HepG2 (cell line): ENCODE data around the gene PRSS53. TPM values are rescaled to one million over a fixed set of nuclear protein-coding genes. Genes with fewer than 3 reads are reported as not detected.

Source experiments
- ARNT2 ChIP-seq: sonication (generic); formaldehyde crosslinking; IDR thresholded peaks from 2 replicates; pipeline ENCODE4 v1.8.0; 2022; ENCODE audit warnings: mild to moderate bottlenecking, low read depth, missing genetic modification reagents, moderate library complexity
- EED ChIP-seq: sonication (generic); formaldehyde crosslinking; IDR thresholded peaks from 2 replicates; pipeline ENCODE4 v1.5.0; 2020; ENCODE audit warnings: mild to moderate bottlenecking, missing genetic modification reagents
- GZF1 ChIP-seq: sonication (generic); formaldehyde crosslinking; IDR thresholded peaks from 2 replicates; pipeline ENCODE4 v1.5.1; 2020; ENCODE audit warnings: mild to moderate bottlenecking, missing genetic modification reagents
- HDAC6 ChIP-seq: fragments of 200-600 bp; sonication (generic); IDR thresholded peaks from 2 replicates; pipeline ENCODE4 v1.7.0; 2017; ENCODE audit warnings: mild to moderate bottlenecking, antibody characterized with exemption, low read length, low read depth
- SATB2 ChIP-seq: sonication (generic); formaldehyde crosslinking; IDR thresholded peaks from 2 replicates; pipeline ENCODE4 v1.5.0; 2020; ENCODE audit warnings: missing genetic modification reagents
- TERF1 ChIP-seq: sonication (generic); formaldehyde crosslinking; IDR thresholded peaks from 2 replicates; pipeline ENCODE4 v1.8.0; 2022; ENCODE audit warnings: mild to moderate bottlenecking, missing genetic modification reagents, moderate library complexity
- ZBTB10 ChIP-seq: sonication (generic); formaldehyde crosslinking; IDR thresholded peaks from 2 replicates; pipeline ENCODE4 v1.4.0; 2020; ENCODE audit warnings: missing genetic modification reagents, borderline replicate concordance
- ZBTB42 ChIP-seq: sonication (generic); formaldehyde crosslinking; IDR thresholded peaks from 2 replicates; pipeline ENCODE4 v1.5.0; 2020; ENCODE audit warnings: mild to moderate bottlenecking, missing genetic modification reagents
- ZNF296 ChIP-seq: sonication (generic); formaldehyde crosslinking; conservative IDR thresholded peaks from 2 replicates; pipeline ENCODE4 v1.5.0; 2020; ENCODE audit warnings: mild to moderate bottlenecking, missing genetic modification reagents
- ZNF30 ChIP-seq: sonication (generic); formaldehyde crosslinking; IDR thresholded peaks from 2 replicates; pipeline ENCODE4 v1.5.0; 2020; ENCODE audit warnings: mild to moderate bottlenecking, missing genetic modification reagents
- ZNF549 ChIP-seq: sonication (generic); formaldehyde crosslinking; IDR thresholded peaks from 2 replicates; pipeline ENCODE4 v1.5.0; 2020; ENCODE audit warnings: missing genetic modification reagents
- ZNF598 ChIP-seq: sonication (generic); formaldehyde crosslinking; IDR thresholded peaks from 2 replicates; pipeline ENCODE4 v1.5.1; 2020; ENCODE audit warnings: mild to moderate bottlenecking, missing genetic modification reagents, borderline replicate concordance
- ZNF652 ChIP-seq: IDR thresholded peaks from 2 replicates; pipeline ENCODE4 v1.6.1; 2016; ENCODE audit warnings: low read depth, borderline replicate concordance
- polyA plus RNA-seq, 8 experiments: library from polyadenylated mRNA; depleted of rRNA in 3 of 8; stranded (reverse) in 7 of 8; unstranded in 1 of 8; fragments of >200 nt; fragmentation: Illumina TruSeq in 4 of 8; extraction: Trizol in 4 of 8; gene quantifications; 2 replicates each; pipeline versions ENCODE4 v1.2.1 to v1.2.3, GENCODE V29; 2011 to 2016; ENCODE audit warnings: low read depth in 4 of 8, missing spikeins in 1 of 8, mixed read lengths in 1 of 8; ENCODE audit not compliant: insufficient read depth in 1 of 8
- total RNA-seq, 5 experiments: library from RNA; depleted of rRNA; stranded (reverse); fragments of >200 nt; fragmentation: Illumina TruSeq; extraction: Trizol; gene quantifications; 2 replicates each; pipeline ENCODE4 v1.2.3, GENCODE V29; 2016; ENCODE audit warnings: low read depth in 1 of 5
- TF ChIP-seq, protein P1 (sequence below), 2 experiments: IDR thresholded peaks; 2 replicates each; pipeline ENCODE4 v1.6.1; 2011 to 2012; ENCODE audit warnings: low read length in 2 of 2, borderline replicate concordance in 1 of 2, low read depth in 1 of 2, mild to moderate bottlenecking in 1 of 2, moderate library complexity in 1 of 2
- TF ChIP-seq, protein P2 (sequence below): sonication (generic); formaldehyde crosslinking; IDR thresholded peaks from 2 replicates; pipeline ENCODE4 v1.5.0; 2020; ENCODE audit warnings: missing genetic modification reagents
- TF ChIP-seq, protein P3 (sequence below): IDR thresholded peaks from 2 replicates; pipeline ENCODE4 v1.6.1; 2012; ENCODE audit warnings: inconsistent platforms

PRSS53 gene
- total and polyA plus RNA-seq, 2 of the 13 experiments (the other 11 are each of a cell fraction or from before 2014, with no cell fraction given): 2.2 to 7.4 TPM

- TF ChIP-seq ZBTB10 (CRISPR knock-in tag): peak; percentile 23; the same call in 1 of the 2 replicates
- TF ChIP-seq, protein P1, sequence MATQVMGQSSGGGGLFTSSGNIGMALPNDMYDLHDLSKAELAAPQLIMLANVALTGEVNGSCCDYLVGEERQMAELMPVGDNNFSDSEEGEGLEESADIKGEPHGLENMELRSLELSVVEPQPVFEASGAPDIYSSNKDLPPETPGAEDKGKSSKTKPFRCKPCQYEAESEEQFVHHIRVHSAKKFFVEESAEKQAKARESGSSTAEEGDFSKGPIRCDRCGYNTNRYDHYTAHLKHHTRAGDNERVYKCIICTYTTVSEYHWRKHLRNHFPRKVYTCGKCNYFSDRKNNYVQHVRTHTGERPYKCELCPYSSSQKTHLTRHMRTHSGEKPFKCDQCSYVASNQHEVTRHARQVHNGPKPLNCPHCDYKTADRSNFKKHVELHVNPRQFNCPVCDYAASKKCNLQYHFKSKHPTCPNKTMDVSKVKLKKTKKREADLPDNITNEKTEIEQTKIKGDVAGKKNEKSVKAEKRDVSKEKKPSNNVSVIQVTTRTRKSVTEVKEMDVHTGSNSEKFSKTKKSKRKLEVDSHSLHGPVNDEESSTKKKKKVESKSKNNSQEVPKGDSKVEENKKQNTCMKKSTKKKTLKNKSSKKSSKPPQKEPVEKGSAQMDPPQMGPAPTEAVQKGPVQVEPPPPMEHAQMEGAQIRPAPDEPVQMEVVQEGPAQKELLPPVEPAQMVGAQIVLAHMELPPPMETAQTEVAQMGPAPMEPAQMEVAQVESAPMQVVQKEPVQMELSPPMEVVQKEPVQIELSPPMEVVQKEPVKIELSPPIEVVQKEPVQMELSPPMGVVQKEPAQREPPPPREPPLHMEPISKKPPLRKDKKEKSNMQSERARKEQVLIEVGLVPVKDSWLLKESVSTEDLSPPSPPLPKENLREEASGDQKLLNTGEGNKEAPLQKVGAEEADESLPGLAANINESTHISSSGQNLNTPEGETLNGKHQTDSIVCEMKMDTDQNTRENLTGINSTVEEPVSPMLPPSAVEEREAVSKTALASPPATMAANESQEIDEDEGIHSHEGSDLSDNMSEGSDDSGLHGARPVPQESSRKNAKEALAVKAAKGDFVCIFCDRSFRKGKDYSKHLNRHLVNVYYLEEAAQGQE (IDR thresholded peaks at IDR 0.05; ENCODE audit: borderline replicate concordance in 1 of 2, low read depth in 1 of 2, low read length in 2 of 2): peak in 1 of 2 experiments; percentile 59; a peak in 1 of 4 replicates
- TF ChIP-seq HDAC6: no peak
- TF ChIP-seq ZNF30: no peak
- 0 out of 2 replicates have a peak, but pooled peaks have one; percentile 66 for TF ChIP-seq SATB2
- peak; percentile 94 for TF ChIP-seq EED
- no peak for TF ChIP-seq ZBTB42 (CRISPR knock-in tag)
- TF ChIP-seq, protein P2, sequence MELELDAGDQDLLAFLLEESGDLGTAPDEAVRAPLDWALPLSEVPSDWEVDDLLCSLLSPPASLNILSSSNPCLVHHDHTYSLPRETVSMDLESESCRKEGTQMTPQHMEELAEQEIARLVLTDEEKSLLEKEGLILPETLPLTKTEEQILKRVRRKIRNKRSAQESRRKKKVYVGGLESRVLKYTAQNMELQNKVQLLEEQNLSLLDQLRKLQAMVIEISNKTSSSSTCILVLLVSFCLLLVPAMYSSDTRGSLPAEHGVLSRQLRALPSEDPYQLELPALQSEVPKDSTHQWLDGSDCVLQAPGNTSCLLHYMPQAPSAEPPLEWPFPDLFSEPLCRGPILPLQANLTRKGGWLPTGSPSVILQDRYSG (CRISPR knock-in tag): peak; percentile 25; the same call in 1 of the 2 replicates
- TF ChIP-seq GZF1 (CRISPR knock-in tag): no peak; the same call in 1 of the 2 replicates
- TF ChIP-seq ZNF598: peak; percentile 90; the same call in 1 of the 2 replicates
- TF ChIP-seq, protein P3, sequence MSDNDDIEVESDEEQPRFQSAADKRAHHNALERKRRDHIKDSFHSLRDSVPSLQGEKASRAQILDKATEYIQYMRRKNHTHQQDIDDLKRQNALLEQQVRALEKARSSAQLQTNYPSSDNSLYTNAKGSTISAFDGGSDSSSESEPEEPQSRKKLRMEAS: peak; percentile 78; the same call in 1 of the 2 replicates
- peak; percentile 52; the same call in 1 of the 2 replicates for TF ChIP-seq ZNF296
- TF ChIP-seq ARNT2: peak; percentile 96
- peak; percentile 36; the same call in 1 of the 2 replicates for TF ChIP-seq ZNF549 (CRISPR knock-in tag)
- TF ChIP-seq ZNF652 (CRISPR knock-in tag): peak; percentile 17; the same call in 1 of the 2 replicates
- TF ChIP-seq TERF1 (CRISPR knock-in tag): 0 out of 2 replicates have a peak, but pooled peaks have one; percentile 78
Measured at GRCh38 chr16:31094424-31095120, 5.8 kb upstream of the PRSS53 start, which contains the start of gene VKORC1 (continued).
